ENCODE measurements around the gene F10.

- no peak for TF ChIP-seq CTCF (IDR thresholded peaks at IDR 0.05; ENCODE audit: insufficient read depth, low read length)
- no peak for TF ChIP-seq REST (IDR thresholded peaks at IDR 0.05; ENCODE audit: insufficient replicate concordance, low read depth)
- no peak for TF ChIP-seq POLR2AphosphoS5 (IDR thresholded peaks at IDR 0.05; ENCODE audit: low read depth)
Measured at GRCh38 chr13:113096052-113096744, 26.4 kb upstream of the F10 start.
